Motor neuron (in vitro differentiated cells): Measurements from ENCODE around the gene CPOX. TPM values are rescaled to one million over a fixed set of nuclear protein-coding genes. Genes with fewer than 3 reads are reported as not detected.
A peak's percentile ranks its signal among the peaks of the same experiment; 100 is the strongest.

ENCODE experiments used
- ATAC-seq, 8 experiments: fragments of 200-7000 bp; cut with Tn5 transposase; replicated peaks in 6 of 8; 2 replicates each; pipeline ENCODE4 v1.8.0; 2021; ENCODE audit warnings: mild to moderate bottlenecking in 8 of 8, moderate library complexity in 8 of 8
- H3K27ac ChIP-seq, 2 donors: fragments of 250-450 bp; sonication (Bioruptor Pico); 2 replicates each; pipeline ENCODE4 v1.9.0; 2021; ENCODE audit warnings: antibody characterized with exemption in 2 of 2, mild to moderate bottlenecking in 2 of 2, moderate library complexity in 1 of 2
- H3K4me1 ChIP-seq, 2 donors: fragments of 250-450 bp; sonication (Bioruptor Pico); replicated peaks in 1 of 2; 2 replicates each; pipeline ENCODE4 v1.6.1; 2021; ENCODE audit warnings: antibody characterized with exemption in 2 of 2, mild to moderate bottlenecking in 2 of 2, moderate library complexity in 1 of 2
- H3K4me3 ChIP-seq, 5 donors: fragments of 250-450 bp; sonication (Bioruptor Pico); 2 replicates each; pipeline ENCODE4 v1.9.0; 2021; ENCODE audit warnings: antibody characterized with exemption in 5 of 5, mild to moderate bottlenecking in 5 of 5, moderate library complexity in 4 of 5
- WGBS, 10 experiments: fragments of 450-650 bp; shearing (Covaris generic); methylation state at CpG; one replicate each; pipeline ENCODE4 v1.0.0; 2022; 5-methylcytosine and 5-hydroxymethylcytosine counted together
- in situ Hi-C, 9 experiments: fragments of 400-800 bp; cut with MboI; loops; one replicate each; pipeline ENCODE4 v1.15.0; 2021; ENCODE audit warnings: low sequenced_read_pairs in 9 of 9, low pct_unique_long_range_greater_than_20kb in 2 of 9; ENCODE audit not compliant: unreplicated experiment in 9 of 9
- total RNA-seq, 8 experiments: library from RNA; unstranded; fragments of 300-600 nt; gene quantifications; 2 replicates each; pipeline versions ENCODE4 v1.2.3 to v1.2.4, GENCODE V29; 2022

CPOX gene
- total RNA-seq, 8 experiments from 2014 or later = 7.8 to 17.1 (median 11.3) TPM

DNA sequence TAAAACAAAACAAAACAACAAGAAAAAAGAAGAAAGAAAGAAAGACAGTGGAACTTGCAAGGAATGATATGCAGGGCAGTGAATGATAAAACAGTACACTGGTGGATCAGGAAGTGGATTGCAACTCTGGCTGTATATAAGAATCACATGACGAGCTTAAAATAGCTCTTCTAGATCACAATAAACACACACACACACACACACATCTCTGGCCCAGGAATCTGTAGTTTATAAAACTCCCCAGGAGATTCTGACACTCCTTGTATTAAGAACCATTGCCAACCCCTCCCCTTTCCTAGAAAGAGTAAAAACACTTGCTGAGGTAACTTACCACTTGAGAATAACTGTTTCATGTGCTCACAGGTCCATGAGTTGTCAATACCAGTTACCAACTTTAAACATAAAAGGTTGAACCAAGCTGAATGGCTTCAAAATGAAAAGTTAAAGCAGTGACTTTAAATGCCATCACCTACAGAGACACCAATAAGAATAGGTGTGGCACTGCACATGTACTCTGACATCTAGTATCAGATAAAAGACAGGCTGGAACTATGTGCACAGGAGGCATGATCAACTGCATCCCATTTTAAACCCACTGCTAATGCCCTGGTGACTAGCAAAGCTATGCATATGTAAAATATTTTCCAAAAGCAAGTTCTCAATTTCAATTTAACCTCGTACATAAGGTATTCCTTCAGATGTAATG, 3.9 kb downstream of the CPOX start:
- no peak for ATAC-seq
- H3K27ac ChIP-seq = no peak overlapping the region
- in situ Hi-C loops = loop anchor here in 1 of 9 experiments (25.0 kb wide), 1 partner anchor 223 kb away; no protein-coding TSS in a partner anchor
- H3K4me1 ChIP-seq = no peaks in the 10 kb centered on the region
- no peak overlapping the region for H3K4me3 ChIP-seq
- 25 to 100% (median 92%) methylated on average over 1 to 2 of the region's 2 CpGs; no CpG with 5 or more reads in 1 of the 10 experiments for WGBS, 10 experiments

GRCh38 chr3:98588065-98588464, 5.3 kb downstream of the CPOX start:
- H3K4me3 ChIP-seq = no peak overlapping the region
- no peak for ATAC-seq
- no peaks in the 10 kb centered on the region for H3K4me1 ChIP-seq
- in situ Hi-C loops = loop anchor here in 1 of 9 experiments (25.0 kb wide), 1 partner anchor 224 kb away; no protein-coding TSS in a partner anchor
- H3K27ac ChIP-seq = no peak overlapping the region

- WGBS, 10 experiments = 0 to 100% (median 77%) methylated on average over 1 to 2 of the region's 2 CpGs
- Histone ChIP-seq H3K4me3 (no peak overlapping the region), H3K4me1 (no peaks in the 10 kb centered on the region), H3K27ac (no peak overlapping the region)
- no peak for ATAC-seq
- in situ Hi-C loops = loop anchor here in 1 of 9 experiments (25.0 kb wide), 1 partner anchor 225 kb away; no protein-coding TSS in a partner anchor
Measured at GRCh38 chr3:98587654-98588053, 5.8 kb downstream of the CPOX start.

DNA sequence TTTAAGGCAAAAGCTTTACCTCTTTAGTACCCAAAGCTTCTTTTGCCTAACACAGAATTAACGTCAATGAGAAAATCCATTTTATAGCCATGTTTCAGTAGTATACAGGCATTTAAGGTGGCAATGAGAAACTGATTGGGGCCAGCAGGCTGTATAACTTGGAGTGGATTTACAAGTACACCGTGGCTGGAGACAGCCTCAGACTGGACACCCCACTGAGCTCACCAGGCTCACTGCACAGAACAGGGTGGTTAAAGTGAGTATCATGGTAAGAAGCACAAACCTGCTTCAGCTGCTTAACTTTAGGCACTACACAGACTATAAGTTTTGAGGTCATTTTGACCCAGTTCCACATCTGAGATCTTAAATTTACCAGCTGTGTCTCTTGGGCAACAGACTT, 8.9 kb downstream of the CPOX start:
- H3K27ac ChIP-seq = no peak overlapping the region
- WGBS, 10 experiments = 58 to 100% (median 75%) methylated on average over 1 to 2 of the region's 2 CpGs
- ATAC-seq = no peak
- no peaks in the 10 kb centered on the region for H3K4me1 ChIP-seq
- no peak overlapping the region for H3K4me3 ChIP-seq
- in situ Hi-C loops = loop anchor here in 1 of 9 experiments (25.0 kb wide), 1 partner anchor 228 kb away; no protein-coding TSS in a partner anchor

GRCh38 chr3:98583766-98584165, 9.6 kb downstream of the CPOX start:
- in situ Hi-C loops = loop anchor here in 1 of 9 experiments (25.0 kb wide), 1 partner anchor 229 kb away; no protein-coding TSS in a partner anchor
- Histone ChIP-seq H3K4me3 (no peak overlapping the region), H3K4me1 (no peaks in the 10 kb centered on the region), H3K27ac (no peak overlapping the region)
- no peak for ATAC-seq
- 67 to 100% (median 93%) methylated on average over 1 to 4 of the region's 4 CpGs; no CpG with 5 or more reads in 1 of the 10 experiments for WGBS, 10 experiments

DNA sequence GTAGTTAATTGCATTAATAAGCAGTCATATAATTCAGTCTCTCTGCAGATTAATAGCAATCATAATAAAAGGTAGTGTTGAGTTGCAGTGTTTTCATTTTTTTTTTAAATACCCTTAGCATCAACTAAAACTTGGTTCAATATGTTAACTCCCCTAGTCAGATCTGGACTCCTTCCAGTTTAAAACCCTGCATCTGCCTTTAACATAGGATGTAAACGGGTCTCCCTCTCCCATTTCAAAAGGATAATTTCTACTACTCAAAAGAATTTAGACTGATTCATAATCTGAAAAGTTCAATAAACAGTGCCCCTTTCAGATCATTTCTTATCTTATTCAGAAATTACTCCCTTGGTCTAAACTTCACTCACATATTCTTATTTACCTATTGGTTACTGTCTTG, 11.4 kb downstream of the CPOX start:
- no peak overlapping the region for H3K27ac ChIP-seq
- ATAC-seq = no peak
- in situ Hi-C loops = loop anchor here in 1 of 9 experiments (25.0 kb wide), 1 partner anchor 230 kb away; no protein-coding TSS in a partner anchor
- no peak overlapping the region for H3K4me3 ChIP-seq
- WGBS, 10 experiments = 69 to 100% (median 100%) methylated on average over 1 of the region's 1 CpG
- no peaks in the 10 kb centered on the region for H3K4me1 ChIP-seq

DNA sequence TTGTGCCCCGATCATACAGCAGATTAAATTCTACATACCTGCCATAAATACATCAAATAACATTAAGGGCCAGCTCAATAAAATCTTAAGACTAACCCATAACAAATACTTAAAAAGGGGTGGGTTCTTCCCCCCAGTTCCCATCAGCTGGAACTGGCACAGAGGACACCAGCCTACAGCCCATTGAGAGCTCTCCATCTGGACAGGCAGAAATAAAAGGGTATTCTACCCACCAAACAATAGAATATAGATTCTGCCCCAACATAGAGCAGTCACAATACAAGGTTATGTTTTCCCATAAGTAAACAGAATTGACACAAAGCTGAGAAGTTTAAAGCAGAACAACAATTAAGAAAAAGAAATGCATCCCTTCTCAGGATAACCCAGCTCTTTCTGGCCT, 11.9 kb downstream of the CPOX start:
- H3K4me3 ChIP-seq = no peak overlapping the region
- H3K4me1 ChIP-seq = no peaks in the 10 kb centered on the region
- in situ Hi-C loops = loop anchor here in 1 of 9 experiments (25.0 kb wide), 1 partner anchor 231 kb away; no protein-coding TSS in a partner anchor
- H3K27ac ChIP-seq = no peak overlapping the region
- ATAC-seq = no peak
- WGBS, 10 experiments = 100% methylated on average over 1 of the region's 1 CpG; no CpG with 5 or more reads in 7 of the 10 experiments

DNA sequence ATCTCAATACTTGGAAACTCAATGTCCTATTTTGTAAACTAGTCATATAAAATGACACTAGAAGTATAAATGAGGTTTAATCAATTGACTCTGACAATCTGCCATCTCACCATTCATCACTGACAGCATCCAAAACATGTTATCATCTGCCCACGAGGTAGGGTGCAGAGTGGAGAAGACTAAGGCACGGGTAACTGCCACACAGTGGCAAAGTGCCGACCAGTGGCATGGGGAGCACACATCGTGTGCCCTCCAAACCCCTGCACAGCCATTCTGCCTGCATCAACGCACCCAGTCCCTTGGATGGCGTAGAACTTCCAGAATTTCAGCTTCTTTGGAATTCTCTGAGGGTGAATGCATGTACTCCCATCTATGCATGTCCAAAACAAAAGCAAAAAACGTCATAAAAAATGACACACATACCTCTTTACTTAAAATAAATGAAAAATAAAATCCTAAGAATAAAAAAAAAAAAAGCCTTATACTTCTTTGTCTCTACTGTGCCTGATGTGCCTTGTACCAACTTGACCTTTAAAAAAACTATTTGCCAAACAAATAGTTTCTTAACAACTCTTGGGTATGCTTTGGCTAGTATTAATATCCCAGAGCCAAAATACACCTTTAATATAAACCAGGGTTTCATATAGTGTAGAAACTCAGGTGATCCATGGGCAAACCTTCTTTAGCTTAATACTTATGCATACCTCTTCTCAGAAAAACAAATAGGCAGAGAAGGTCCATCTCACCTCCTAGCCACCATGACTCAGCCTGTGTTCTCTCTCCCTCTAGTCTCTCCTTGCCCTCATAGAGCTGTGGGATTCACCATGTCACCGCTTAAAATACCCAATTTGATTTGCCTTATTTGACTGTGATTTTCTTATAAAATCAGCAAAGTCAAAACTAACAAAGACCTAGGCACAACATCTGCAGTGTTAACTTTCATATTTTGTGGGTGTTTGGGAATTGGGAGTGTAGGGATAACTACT, 12.7 kb downstream of the CPOX start:
- H3K4me1 ChIP-seq = no peaks in the 10 kb centered on the region
- H3K27ac ChIP-seq = no peak overlapping the region
- no peak for ATAC-seq
- in situ Hi-C loops = loop anchor here in 1 of 9 experiments (25.0 kb wide), 1 partner anchor 232 kb away; no protein-coding TSS in a partner anchor
- H3K4me3 ChIP-seq = no peak overlapping the region
- WGBS, 10 experiments = 71 to 97% (median 89%) methylated on average over 2 to 7 of the region's 8 CpGs; no CpG with 5 or more reads in 1 of the 10 experiments

DNA sequence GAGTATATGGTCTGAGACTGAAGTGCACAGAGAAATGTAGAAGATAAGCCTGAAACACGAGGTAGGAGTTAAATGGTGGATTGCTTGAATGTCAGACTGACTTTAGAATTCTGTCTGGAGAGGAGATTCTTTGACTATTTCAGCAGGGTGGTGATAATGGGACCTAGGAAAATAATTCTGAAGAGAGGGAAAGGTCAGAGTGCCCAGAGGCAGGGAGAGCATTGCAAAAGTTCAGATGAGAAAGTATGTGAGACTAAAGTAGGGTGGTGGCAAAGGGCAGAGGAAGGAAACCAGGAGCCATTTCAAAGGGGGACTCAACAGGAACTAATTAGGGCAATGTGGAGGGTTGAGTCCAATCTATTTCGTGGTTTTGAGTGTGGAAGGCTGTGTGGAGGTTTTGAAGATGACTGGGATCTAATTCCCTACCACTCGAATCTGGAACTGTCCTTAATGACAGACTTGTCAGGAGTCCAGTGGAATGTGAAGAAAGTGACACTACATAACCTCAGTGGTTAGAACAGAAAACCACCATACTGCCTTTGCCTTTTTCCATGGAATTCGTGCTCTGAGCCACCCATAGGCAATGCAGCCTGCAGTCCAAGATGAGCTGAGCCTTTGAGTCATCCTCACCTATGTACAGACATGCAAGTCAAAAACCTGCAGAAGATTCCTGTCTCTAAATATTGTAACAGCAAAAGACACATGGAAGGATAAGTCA, 16.1 kb downstream of the CPOX start:
- no peaks in the 10 kb centered on the region for H3K4me1 ChIP-seq
- H3K4me3 ChIP-seq = no peak overlapping the region
- H3K27ac ChIP-seq = no peak overlapping the region
- in situ Hi-C loops = loop anchor here in 1 of 9 experiments (25.0 kb wide), 1 partner anchor 235 kb away; no protein-coding TSS in a partner anchor
- 50 to 100% (median 90%) methylated on average over 1 to 4 of the region's 4 CpGs; no CpG with 5 or more reads in 1 of the 10 experiments for WGBS, 10 experiments
- ATAC-seq = no peak

DNA sequence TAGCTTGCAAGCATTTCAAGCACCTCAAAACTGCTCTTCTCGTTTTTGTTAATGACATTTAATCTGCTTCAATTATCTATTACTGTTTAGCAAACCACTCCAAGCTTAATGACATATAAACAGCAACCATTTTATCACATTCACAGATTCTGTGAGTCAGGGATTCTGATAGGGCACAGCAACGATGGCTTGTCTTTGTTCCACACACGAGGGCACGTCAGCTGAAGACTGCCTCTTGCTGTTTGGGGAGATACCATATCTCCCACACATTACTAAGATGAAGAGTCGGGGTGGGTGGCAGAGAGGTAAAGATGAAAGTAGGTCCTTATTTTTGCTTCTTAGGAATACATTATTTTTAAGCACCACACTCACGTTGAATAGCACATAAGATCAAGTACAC, 19.3 kb downstream of the CPOX start:
- Histone ChIP-seq H3K4me3 (no peak overlapping the region), H3K27ac (no peak overlapping the region), H3K4me1 (no peaks in the 10 kb centered on the region)
- WGBS, 10 experiments = 54 to 95% (median 89%) methylated on average over 1 to 5 of the region's 6 CpGs; no CpG with 5 or more reads in 1 of the 10 experiments
- no peak for ATAC-seq
- in situ Hi-C loops = loop anchor here in 1 of 9 experiments (25.0 kb wide), 2 partner anchors 187 to 537 kb away; partner anchors contain the start of genes GABRR3 and OR5K3

- ATAC-seq = peak in 3 of 8 experiments; percentile 37 to 62 (median 41)
- in situ Hi-C loops = loop anchor here in 1 of 9 experiments (25.0 kb wide), 2 partner anchors 186 to 536 kb away; partner anchors contain the start of genes GABRR3 and OR5K3
- 0 to 100% (median 46%) methylated on average over 1 to 2 of the region's 2 CpGs; no CpG with 5 or more reads in 1 of the 10 experiments for WGBS, 10 experiments
Measured at GRCh38 chr3:98573181-98573728, 20.2 kb downstream of the CPOX start.

DNA sequence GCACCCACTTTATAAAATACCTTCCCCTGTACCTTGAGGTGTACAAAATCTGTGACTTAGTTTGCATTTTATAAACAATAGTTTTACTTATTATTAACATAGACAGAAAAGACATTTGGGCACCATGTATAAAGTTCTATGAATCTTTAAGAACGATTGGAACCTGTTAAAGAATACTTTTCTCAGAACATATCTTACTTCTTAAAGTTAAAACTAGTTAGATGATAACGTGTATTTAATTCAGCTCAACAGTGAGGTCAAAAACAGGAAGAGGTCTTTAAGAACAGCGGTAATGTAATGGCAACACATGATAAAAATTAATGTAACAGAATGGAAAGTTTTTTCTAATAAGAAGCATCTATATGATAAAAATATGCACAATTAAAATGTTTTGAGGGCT, 25.0 kb downstream of the CPOX start:
- in situ Hi-C loops = loop anchor here in 1 of 9 experiments (25.0 kb wide), 2 partner anchors 181 to 531 kb away; partner anchors contain the start of genes GABRR3 and OR5K3
- H3K27ac ChIP-seq = no peak overlapping the region
- H3K4me1 ChIP-seq = no peaks in the 10 kb centered on the region
- 42 to 100% (median 79%) methylated on average over 2 to 3 of the region's 3 CpGs for WGBS, 10 experiments
- ATAC-seq = no peak
- H3K4me3 ChIP-seq = no peak overlapping the region

More at GRCh38 chr3:98573181-98573728, 20.2 kb downstream of the CPOX start:
- no peak overlapping the region for H3K4me3 ChIP-seq
- H3K27ac ChIP-seq = no peak overlapping the region
- H3K4me1 ChIP-seq = no peaks in the 10 kb centered on the region
